Tibial artery (tissue), 4 donors: Measurements from ENCODE around the gene CHD8.
"Not testable (repeated sequence)": the region's sequence is repeated elsewhere in the genome, so short reads cannot be mapped to it uniquely, and the experiment has no call there.

Source experiments
- DNase-seq, 2 donors: peaks; one replicate each; pipeline ENCODE4 v3.0.0-alpha.2; 2019
- H3K27ac ChIP-seq, 2 donors: fragments of 200-600 bp; sonication (generic) in 1 of 2; 1 replicate in 1 of 2; 2 replicates in 1 of 2; pipeline ENCODE4 v1.5.1; 2018 to 2019; ENCODE audit warnings: mild to moderate bottlenecking in 1 of 2
- H3K27me3 ChIP-seq, 2 donors: fragments of 200-600 bp; sonication (generic) in 1 of 2; one replicate each; pipeline versions ENCODE4 v1.5.1 to v1.6.0; 2016 to 2019
- H3K36me3 ChIP-seq, 3 donors: fragments of 200-600 bp; sonication (generic) in 2 of 3; one replicate each; pipeline ENCODE4 v1.5.1; 2016 to 2019; ENCODE audit warnings: mild to moderate bottlenecking in 2 of 3
- H3K4me1 ChIP-seq, 4 donors: fragments of 200-600 bp; sonication (generic) in 2 of 4; 1 replicate in 3 of 4; 2 replicates in 1 of 4; pipeline ENCODE4 v1.5.1; 2016 to 2019
- H3K4me3 ChIP-seq, 2 donors: fragments of 200-600 bp; sonication (generic) in 1 of 2; 1 replicate in 1 of 2; 2 replicates in 1 of 2; pipeline ENCODE4 v1.5.1; 2018 to 2019; ENCODE audit warnings: mild to moderate bottlenecking in 2 of 2
- H3K9me3 ChIP-seq, 3 donors: fragments of 200-600 bp; sonication (generic) in 1 of 3; one replicate each; pipeline ENCODE4 v1.5.1; 2016 to 2019
- intact Hi-C: fragments of 100-400 bp; cut with DNase I; formaldehyde crosslinking; loops from one replicate; pipeline ENCODE4 v1.15.0; 2023; ENCODE audit warnings: low total_unique reads
- TF ChIP-seq, protein P1 (sequence below), 2 experiments: fragments of 200-600 bp in 1 of 2; fragments of 450-650 bp in 1 of 2; IDR thresholded peaks; one replicate each; pipeline ENCODE4 v1.5.1; 2017 to 2019; ENCODE audit warnings: antibody characterized with exemption in 2 of 2, mild to moderate bottlenecking in 1 of 2, moderate library complexity in 1 of 2

Gene CHD8

GRCh38 chr14:21449899-21450216 is 6.1 kb downstream of the CHD8 start:
- Histone ChIP-seq H3K27ac (no peak overlapping the region), H3K9me3 (no peaks in the 10 kb centered on the region), H3K36me3 (peaks cover 0 to 13% (median 0%) of the 10 kb centered on the region in 3 donors), H3K4me3 (no peak overlapping the region), H3K4me1 (peaks cover 0 to 31% (median 12%) of the 10 kb centered on the region in 4 donors), H3K27me3 (no peaks in the 10 kb centered on the region)
- TF ChIP-seq, protein P1, sequence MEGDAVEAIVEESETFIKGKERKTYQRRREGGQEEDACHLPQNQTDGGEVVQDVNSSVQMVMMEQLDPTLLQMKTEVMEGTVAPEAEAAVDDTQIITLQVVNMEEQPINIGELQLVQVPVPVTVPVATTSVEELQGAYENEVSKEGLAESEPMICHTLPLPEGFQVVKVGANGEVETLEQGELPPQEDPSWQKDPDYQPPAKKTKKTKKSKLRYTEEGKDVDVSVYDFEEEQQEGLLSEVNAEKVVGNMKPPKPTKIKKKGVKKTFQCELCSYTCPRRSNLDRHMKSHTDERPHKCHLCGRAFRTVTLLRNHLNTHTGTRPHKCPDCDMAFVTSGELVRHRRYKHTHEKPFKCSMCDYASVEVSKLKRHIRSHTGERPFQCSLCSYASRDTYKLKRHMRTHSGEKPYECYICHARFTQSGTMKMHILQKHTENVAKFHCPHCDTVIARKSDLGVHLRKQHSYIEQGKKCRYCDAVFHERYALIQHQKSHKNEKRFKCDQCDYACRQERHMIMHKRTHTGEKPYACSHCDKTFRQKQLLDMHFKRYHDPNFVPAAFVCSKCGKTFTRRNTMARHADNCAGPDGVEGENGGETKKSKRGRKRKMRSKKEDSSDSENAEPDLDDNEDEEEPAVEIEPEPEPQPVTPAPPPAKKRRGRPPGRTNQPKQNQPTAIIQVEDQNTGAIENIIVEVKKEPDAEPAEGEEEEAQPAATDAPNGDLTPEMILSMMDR (IDR thresholded peaks at IDR 0.05) = no peak
- intact Hi-C loops = no loop called here
- DNase-seq = no peak

GRCh38 chr14:21442657-21443056 is 13.3 kb downstream of the CHD8 start:
- H3K4me3 ChIP-seq, H3K9me3 ChIP-seq, H3K36me3 ChIP-seq, intact Hi-C loops, H3K27ac ChIP-seq, H3K4me1 ChIP-seq, DNase-seq, H3K27me3 ChIP-seq: not testable (repeated sequence)

GRCh38 chr14:21440859-21441258 is 15.1 kb downstream of the CHD8 start:
- Histone ChIP-seq H3K27me3 (no peaks in the 10 kb centered on the region), H3K27ac (no peak overlapping the region), H3K4me3 (no peak overlapping the region), H3K9me3 (no peaks in the 10 kb centered on the region), H3K4me1 (peaks cover 0 to 16% (median 10%) of the 10 kb centered on the region in 4 donors), H3K36me3 (no peaks in the 10 kb centered on the region)
- TF ChIP-seq, protein P1 (IDR thresholded peaks at IDR 0.05) = no peak
- intact Hi-C loops = no loop called here
- no peak for DNase-seq

GRCh38 chr14:21437063-21437901 is 18.6 kb downstream of the CHD8 start:
- TF ChIP-seq, protein P1 (IDR thresholded peaks at IDR 0.05) = peak in 1 of 2 experiments; percentile 11
- intact Hi-C loops = loop anchor here (1.0 to 5.0 kb wide), 4 partner anchors 19 to 755 kb away; partner anchors contain the start of genes CHD8, METTL3, RNASE4 and SUPT16H
- H3K27me3 ChIP-seq = no peaks in the 10 kb centered on the region
- H3K4me3 ChIP-seq = peak overlapping the region; percentile 81 to 97
- DNase-seq = peak; percentile 99
- H3K27ac ChIP-seq = peak overlapping the region; percentile 87 to 94
- no peaks in the 10 kb centered on the region for H3K36me3 ChIP-seq
- H3K4me1 ChIP-seq = peaks cover 0 to 30% (median 18%) of the 10 kb centered on the region in 4 donors
- no peaks in the 10 kb centered on the region for H3K9me3 ChIP-seq

- Histone ChIP-seq H3K27ac (peak overlapping the region; percentile 87 to 94), H3K27me3 (no peaks in the 10 kb centered on the region), H3K4me1 (peaks cover 0 to 30% (median 18%) of the 10 kb centered on the region in 4 donors), H3K4me3 (peak overlapping the region; percentile 81 to 97), H3K9me3 (no peaks in the 10 kb centered on the region), H3K36me3 (peaks cover 0 to 2% (median 1%) of the 10 kb centered on the region in 3 donors)
- TF ChIP-seq, protein P1 (IDR thresholded peaks at IDR 0.05) = no peak
- no peak for DNase-seq
- intact Hi-C loops = loop anchor here (1.0 to 5.0 kb wide), 4 partner anchors 20 to 754 kb away; partner anchors contain the start of genes CHD8, METTL3, RNASE4 and SUPT16H
Measured at GRCh38 chr14:21436567-21437062, 19.3 kb downstream of the CHD8 start.

- peaks cover 47 to 57% (median 55%) of the 10 kb centered on the region in 3 donors for H3K36me3 ChIP-seq
Measured at GRCh38 chr14:21431126-21431525, 24.8 kb downstream of the CHD8 start.

More at GRCh38 chr14:21431126-21431525, 24.8 kb downstream of the CHD8 start:
- Histone ChIP-seq H3K4me1 (peaks cover 0 to 17% (median 11%) of the 10 kb centered on the region in 4 donors), H3K27ac (no peak overlapping the region), H3K4me3 (no peak overlapping the region), H3K9me3 (no peaks in the 10 kb centered on the region), H3K27me3 (no peaks in the 10 kb centered on the region)
- intact Hi-C loops = no loop called here
- TF ChIP-seq, protein P1 (IDR thresholded peaks at IDR 0.05) = no peak
- no peak for DNase-seq
